Peyer's patch (tissue), 4 donors: Measurements from ENCODE around the gene CWC27.

Experiments used
- CTCF ChIP-seq, 6 experiments: fragments of 450-650 bp in 4 of 6; fragments of 200-600 bp in 2 of 6; sonication (generic) in 1 of 6; IDR thresholded peaks; one replicate each; pipeline ENCODE4 v1.5.1; 2017 to 2019; ENCODE audit warnings: antibody characterized with exemption in 6 of 6, mild to moderate bottlenecking in 3 of 6, moderate library complexity in 1 of 6
- POLR2A ChIP-seq, 2 donors: fragments of 450-650 bp; IDR thresholded peaks; one replicate each; pipeline ENCODE4 v1.5.1; 2017; ENCODE audit warnings: antibody characterized with exemption in 2 of 2, mild to moderate bottlenecking in 2 of 2, moderate library complexity in 2 of 2

- TF ChIP-seq CTCF (IDR thresholded peaks at IDR 0.05) = no peak
- TF ChIP-seq POLR2A (IDR thresholded peaks at IDR 0.05) = no peak
Observed at GRCh38 chr5:64759960-64760660, 8.6 kb upstream of the CWC27 start.
